ENCODE results near the gene KAT7. TPM values are rescaled to one million over a fixed set of nuclear protein-coding genes. Genes with fewer than 3 reads are reported as not detected.
A peak's percentile ranks its signal among the peaks of the same experiment; 100 is the strongest.

Gene KAT7
- total RNA-seq, 1 donor from 2014 or later, result 30.5 TPM

DNA sequence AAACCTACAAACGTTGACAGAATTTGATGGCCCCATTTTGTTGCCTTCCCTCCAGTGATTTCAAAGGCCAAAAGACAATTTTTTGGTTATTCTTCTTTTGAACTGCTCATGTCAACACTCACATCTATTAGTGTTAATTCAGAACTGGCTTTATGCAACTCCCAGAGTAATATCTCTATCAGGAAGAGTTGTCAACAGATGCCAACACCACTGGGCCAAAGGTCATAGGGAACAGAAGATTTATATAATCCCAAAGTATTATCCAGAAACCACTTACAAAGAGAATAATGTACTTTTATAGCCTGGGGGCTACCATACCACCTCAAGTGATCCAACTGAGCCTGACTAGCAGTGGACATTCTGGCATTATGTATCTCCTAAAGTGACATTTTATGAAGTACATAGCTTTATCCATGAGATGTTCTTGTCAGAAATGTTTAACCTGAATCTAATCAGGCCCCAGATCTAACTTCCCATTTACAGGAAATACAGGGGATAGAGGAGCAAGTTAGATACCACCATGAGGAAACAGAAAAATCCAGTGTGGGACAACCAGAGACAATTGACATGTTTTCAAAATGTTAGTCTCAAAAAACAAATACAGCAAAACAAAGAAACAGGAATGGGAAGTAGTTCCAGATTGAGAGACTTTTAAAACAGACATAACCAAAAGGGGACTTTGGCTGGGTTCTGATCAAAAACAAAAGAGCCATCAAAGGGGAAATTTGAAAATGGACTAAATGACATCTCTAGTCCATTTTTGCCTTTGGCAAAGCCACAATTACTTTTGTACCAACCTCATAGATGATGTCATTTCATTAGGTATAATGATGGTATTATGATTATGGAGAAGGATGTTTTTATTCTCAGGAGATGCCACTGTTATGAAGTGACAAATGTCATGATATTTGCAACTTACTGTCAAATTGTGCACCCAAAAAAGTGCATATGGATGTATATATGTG lies 43.0 kb upstream of the KAT7 start:
- Histone ChIP-seq H3K27me3 (ENCODE audit: control insufficient read depth, insufficient read depth, low read length) (no peaks in the 10 kb centered on the region), H3K4me3 (ENCODE audit: low read depth, low read length) (no peak overlapping the region), H3K36me3 (ENCODE audit: control insufficient read depth, insufficient read depth, low read length) (no peaks in the 10 kb centered on the region)
- DNase-seq (ENCODE audit: low read depth), result no peak
- TF ChIP-seq, protein P1, sequence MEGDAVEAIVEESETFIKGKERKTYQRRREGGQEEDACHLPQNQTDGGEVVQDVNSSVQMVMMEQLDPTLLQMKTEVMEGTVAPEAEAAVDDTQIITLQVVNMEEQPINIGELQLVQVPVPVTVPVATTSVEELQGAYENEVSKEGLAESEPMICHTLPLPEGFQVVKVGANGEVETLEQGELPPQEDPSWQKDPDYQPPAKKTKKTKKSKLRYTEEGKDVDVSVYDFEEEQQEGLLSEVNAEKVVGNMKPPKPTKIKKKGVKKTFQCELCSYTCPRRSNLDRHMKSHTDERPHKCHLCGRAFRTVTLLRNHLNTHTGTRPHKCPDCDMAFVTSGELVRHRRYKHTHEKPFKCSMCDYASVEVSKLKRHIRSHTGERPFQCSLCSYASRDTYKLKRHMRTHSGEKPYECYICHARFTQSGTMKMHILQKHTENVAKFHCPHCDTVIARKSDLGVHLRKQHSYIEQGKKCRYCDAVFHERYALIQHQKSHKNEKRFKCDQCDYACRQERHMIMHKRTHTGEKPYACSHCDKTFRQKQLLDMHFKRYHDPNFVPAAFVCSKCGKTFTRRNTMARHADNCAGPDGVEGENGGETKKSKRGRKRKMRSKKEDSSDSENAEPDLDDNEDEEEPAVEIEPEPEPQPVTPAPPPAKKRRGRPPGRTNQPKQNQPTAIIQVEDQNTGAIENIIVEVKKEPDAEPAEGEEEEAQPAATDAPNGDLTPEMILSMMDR (IDR thresholded peaks at IDR 0.05; ENCODE audit: insufficient read depth, low read length, poor library complexity, severe bottlenecking), result no peak

DNA sequence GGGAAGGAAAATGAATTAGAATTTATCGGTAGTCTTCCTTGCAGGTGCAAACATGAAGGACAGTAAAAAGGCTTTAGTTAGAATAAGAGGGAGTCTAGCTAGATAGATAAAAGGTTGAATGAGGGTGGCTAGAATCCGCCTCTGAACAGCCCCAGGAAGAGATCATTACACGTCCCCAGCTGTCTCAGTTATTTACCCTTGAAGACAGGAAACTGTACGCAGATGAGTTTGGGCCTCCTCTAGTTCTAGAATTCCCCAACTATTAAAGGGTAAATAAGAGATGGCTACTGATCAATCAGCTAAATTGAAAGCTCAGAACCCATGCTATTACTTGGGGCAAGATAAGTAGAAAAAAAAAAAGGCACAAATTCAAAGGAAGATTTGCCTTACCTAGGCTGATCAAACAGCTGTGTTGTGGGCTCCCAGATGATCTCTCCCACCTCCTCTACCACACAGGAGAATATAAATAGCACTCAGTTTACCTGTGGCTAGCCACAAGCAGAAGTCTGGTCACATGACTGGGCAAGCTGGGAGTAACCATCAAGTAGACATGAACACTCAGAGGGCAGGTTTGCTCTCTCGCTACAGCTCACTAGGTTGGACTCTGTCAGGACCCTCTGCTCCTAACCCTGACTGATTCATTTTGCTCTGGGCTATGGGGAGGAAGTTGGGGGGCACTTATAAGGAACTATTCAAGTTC lies 41.5 kb upstream of the KAT7 start:
- TF ChIP-seq, protein P1 (IDR thresholded peaks at IDR 0.05; ENCODE audit: insufficient read depth, low read length, poor library complexity, severe bottlenecking), result no peak
- no peaks in the 10 kb centered on the region for H3K27me3 ChIP-seq (ENCODE audit: control insufficient read depth, insufficient read depth, low read length)
- no peaks in the 10 kb centered on the region for H3K36me3 ChIP-seq (ENCODE audit: control insufficient read depth, insufficient read depth, low read length)
- no peak overlapping the region for H3K4me3 ChIP-seq (ENCODE audit: low read depth, low read length)
- DNase-seq (ENCODE audit: low read depth), result no peak

DNA sequence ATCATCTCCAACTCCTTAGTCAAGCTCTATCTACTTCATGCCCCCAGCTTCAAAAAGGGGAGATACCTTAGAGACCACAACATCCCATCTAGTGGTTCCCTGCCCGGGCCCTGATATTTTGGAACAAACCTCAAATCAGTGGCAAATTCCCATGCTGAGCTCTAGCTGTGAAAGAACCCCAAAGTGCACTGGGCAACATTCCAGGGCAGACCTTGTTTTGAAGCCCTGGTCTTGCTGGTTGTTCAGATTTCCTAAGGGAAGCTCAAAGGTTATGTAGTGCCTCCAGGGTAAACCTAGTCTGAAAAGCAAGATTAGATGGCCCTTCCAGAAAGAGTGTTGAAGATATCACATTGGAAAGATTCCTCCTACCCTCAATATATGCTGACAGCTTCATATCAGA lies 40.8 kb upstream of the KAT7 start:
- Histone ChIP-seq H3K27me3 (ENCODE audit: control insufficient read depth, insufficient read depth, low read length) (no peaks in the 10 kb centered on the region), H3K4me3 (ENCODE audit: low read depth, low read length) (no peak overlapping the region), H3K36me3 (ENCODE audit: control insufficient read depth, insufficient read depth, low read length) (no peaks in the 10 kb centered on the region)
- DNase-seq (ENCODE audit: low read depth), result no peak
- TF ChIP-seq, protein P1 (IDR thresholded peaks at IDR 0.05; ENCODE audit: insufficient read depth, low read length, poor library complexity, severe bottlenecking), result no peak

DNA sequence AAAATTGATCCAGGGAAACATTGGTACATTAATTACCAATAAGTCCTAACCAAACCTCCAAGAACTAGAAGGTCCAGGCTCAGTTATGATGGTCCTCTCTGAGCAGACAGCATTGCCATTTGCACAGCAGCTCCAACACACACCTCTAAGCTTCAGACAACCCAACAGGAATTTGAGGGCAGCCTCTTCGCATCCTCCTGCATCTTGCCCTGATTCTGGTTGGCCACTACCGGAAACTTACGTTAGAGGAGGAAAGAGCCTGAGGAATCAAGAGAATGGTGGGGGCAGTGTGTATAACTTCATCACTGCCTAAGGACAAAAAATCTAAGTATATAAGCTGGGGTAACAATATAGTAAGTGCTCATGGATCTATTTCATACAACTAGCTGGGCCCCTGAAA lies 40.3 kb upstream of the KAT7 start:
- H3K4me3 ChIP-seq (ENCODE audit: low read depth, low read length), result no peak overlapping the region
- no peaks in the 10 kb centered on the region for H3K36me3 ChIP-seq (ENCODE audit: control insufficient read depth, insufficient read depth, low read length)
- no peak for DNase-seq (ENCODE audit: low read depth)
- TF ChIP-seq, protein P1 (IDR thresholded peaks at IDR 0.05; ENCODE audit: insufficient read depth, low read length, poor library complexity, severe bottlenecking), result no peak
- no peaks in the 10 kb centered on the region for H3K27me3 ChIP-seq (ENCODE audit: control insufficient read depth, insufficient read depth, low read length)

- peak; percentile 42 for DNase-seq (ENCODE audit: low read depth)
- Histone ChIP-seq H3K4me3 (ENCODE audit: low read depth, low read length) (no peak overlapping the region), H3K36me3 (ENCODE audit: control insufficient read depth, insufficient read depth, low read length) (no peaks in the 10 kb centered on the region), H3K27me3 (ENCODE audit: control insufficient read depth, insufficient read depth, low read length) (no peaks in the 10 kb centered on the region)
- TF ChIP-seq, protein P1 (IDR thresholded peaks at IDR 0.05; ENCODE audit: insufficient read depth, low read length, poor library complexity, severe bottlenecking), result no peak
Observed at GRCh38 chr17:49748791-49749190, 39.7 kb upstream of the KAT7 start.

Data from kidney epithelial cell (primary cell).